ENCODE results near the gene PTPRU.

Gene PTPRU

DNA sequence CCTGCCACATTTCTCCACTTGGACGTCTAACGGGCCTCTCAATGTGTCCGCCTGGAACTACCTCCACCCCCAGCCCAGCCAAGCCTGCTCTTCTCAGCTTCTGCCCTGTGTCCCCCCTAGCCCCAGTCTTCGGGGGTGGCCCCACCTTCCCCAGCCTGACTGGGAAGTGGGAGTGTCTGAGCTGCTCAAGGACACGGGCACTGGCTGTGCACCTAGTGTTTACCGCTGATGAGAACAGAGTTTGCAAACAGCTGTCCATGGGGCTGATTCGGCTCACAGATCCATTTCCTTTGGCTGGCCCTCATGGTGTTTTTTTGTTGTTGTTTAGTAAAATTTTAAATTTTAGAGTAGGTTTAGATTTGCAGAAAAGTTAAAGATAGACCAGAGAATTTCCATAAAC is 121.1 kb downstream of the PTPRU start:
- no peak overlapping the region for H2AFZ ChIP-seq (ENCODE audit: low read depth, low read length, severe bottlenecking)
- H3K9me2 ChIP-seq (replicated peaks; ENCODE audit: insufficient read depth, low read length): no peaks in the 10 kb centered on the region
- no peak overlapping the region for H3K4me2 ChIP-seq (ENCODE audit: low read depth, low read length, poor library complexity, severe bottlenecking)

GRCh38 chr1:29358183-29358582 is 121.9 kb downstream of the PTPRU start:
- H3K9me2 ChIP-seq (replicated peaks; ENCODE audit: insufficient read depth, low read length): no peaks in the 10 kb centered on the region
- no peaks in the 10 kb centered on the region for H3F3A ChIP-seq (ENCODE audit: insufficient read depth)
- H3K9ac ChIP-seq (ENCODE audit: low read length): no peak overlapping the region
- H2AFZ ChIP-seq (ENCODE audit: low read depth, low read length, severe bottlenecking): no peak overlapping the region
- no peak overlapping the region for H3K27ac ChIP-seq (ENCODE audit: low read depth, low read length)
- H4K20me1 ChIP-seq (ENCODE audit: low read depth, low read length): no peaks in the 10 kb centered on the region
- H3K4me2 ChIP-seq (ENCODE audit: low read depth, low read length, poor library complexity, severe bottlenecking): no peak overlapping the region
- no peaks in the 10 kb centered on the region for H3K79me2 ChIP-seq (ENCODE audit: insufficient read depth, low read length)
- no peaks in the 10 kb centered on the region for H3K27me3 ChIP-seq (ENCODE audit: low read length)
- TF ChIP-seq, protein P1, sequence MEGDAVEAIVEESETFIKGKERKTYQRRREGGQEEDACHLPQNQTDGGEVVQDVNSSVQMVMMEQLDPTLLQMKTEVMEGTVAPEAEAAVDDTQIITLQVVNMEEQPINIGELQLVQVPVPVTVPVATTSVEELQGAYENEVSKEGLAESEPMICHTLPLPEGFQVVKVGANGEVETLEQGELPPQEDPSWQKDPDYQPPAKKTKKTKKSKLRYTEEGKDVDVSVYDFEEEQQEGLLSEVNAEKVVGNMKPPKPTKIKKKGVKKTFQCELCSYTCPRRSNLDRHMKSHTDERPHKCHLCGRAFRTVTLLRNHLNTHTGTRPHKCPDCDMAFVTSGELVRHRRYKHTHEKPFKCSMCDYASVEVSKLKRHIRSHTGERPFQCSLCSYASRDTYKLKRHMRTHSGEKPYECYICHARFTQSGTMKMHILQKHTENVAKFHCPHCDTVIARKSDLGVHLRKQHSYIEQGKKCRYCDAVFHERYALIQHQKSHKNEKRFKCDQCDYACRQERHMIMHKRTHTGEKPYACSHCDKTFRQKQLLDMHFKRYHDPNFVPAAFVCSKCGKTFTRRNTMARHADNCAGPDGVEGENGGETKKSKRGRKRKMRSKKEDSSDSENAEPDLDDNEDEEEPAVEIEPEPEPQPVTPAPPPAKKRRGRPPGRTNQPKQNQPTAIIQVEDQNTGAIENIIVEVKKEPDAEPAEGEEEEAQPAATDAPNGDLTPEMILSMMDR (IDR thresholded peaks at IDR 0.05; ENCODE audit: insufficient read depth, low read length, poor library complexity, severe bottlenecking): no peak
- no peak for TF ChIP-seq EZH2phosphoT487 (conservative IDR thresholded peaks at IDR 0.05; ENCODE audit: low read length)
- no peaks in the 10 kb centered on the region for H3K36me3 ChIP-seq (ENCODE audit: low read length)
- no peak overlapping the region for H3K4me3 ChIP-seq (ENCODE audit: insufficient read depth, low read length, poor library complexity, severe bottlenecking)
- H3K9me3 ChIP-seq (ENCODE audit: insufficient read depth, low read length): no peaks in the 10 kb centered on the region

More for the DNA sequence above, 121.1 kb downstream of the PTPRU start:
- no peaks in the 10 kb centered on the region for H3K27me3 ChIP-seq (ENCODE audit: low read length)
- H3F3A ChIP-seq (ENCODE audit: insufficient read depth): no peaks in the 10 kb centered on the region
- no peak overlapping the region for H3K9ac ChIP-seq (ENCODE audit: low read length)
- H3K4me3 ChIP-seq (ENCODE audit: insufficient read depth, low read length, poor library complexity, severe bottlenecking): no peak overlapping the region
- H3K79me2 ChIP-seq (ENCODE audit: insufficient read depth, low read length): no peaks in the 10 kb centered on the region
- no peaks in the 10 kb centered on the region for H3K36me3 ChIP-seq (ENCODE audit: low read length)
- H3K27ac ChIP-seq (ENCODE audit: low read depth, low read length): no peak overlapping the region
- H4K20me1 ChIP-seq (ENCODE audit: low read depth, low read length): no peaks in the 10 kb centered on the region
- no peaks in the 10 kb centered on the region for H3K9me3 ChIP-seq (ENCODE audit: insufficient read depth, low read length)
- TF ChIP-seq, protein P1 (IDR thresholded peaks at IDR 0.05; ENCODE audit: insufficient read depth, low read length, poor library complexity, severe bottlenecking): no peak
- no peak for TF ChIP-seq EZH2phosphoT487 (conservative IDR thresholded peaks at IDR 0.05; ENCODE audit: low read length)

GRCh38 chr1:29360768-29361167 is 124.4 kb downstream of the PTPRU start:
- H2AFZ ChIP-seq (ENCODE audit: low read depth, low read length, severe bottlenecking): no peak overlapping the region
- no peaks in the 10 kb centered on the region for H3K79me2 ChIP-seq (ENCODE audit: insufficient read depth, low read length)
- TF ChIP-seq EZH2phosphoT487 (conservative IDR thresholded peaks at IDR 0.05; ENCODE audit: low read length): no peak
- TF ChIP-seq, protein P1 (IDR thresholded peaks at IDR 0.05; ENCODE audit: insufficient read depth, low read length, poor library complexity, severe bottlenecking): no peak
- no peaks in the 10 kb centered on the region for H4K20me1 ChIP-seq (ENCODE audit: low read depth, low read length)
- no peaks in the 10 kb centered on the region for H3F3A ChIP-seq (ENCODE audit: insufficient read depth)
- no peaks in the 10 kb centered on the region for H3K27me3 ChIP-seq (ENCODE audit: low read length)
- no peak overlapping the region for H3K9ac ChIP-seq (ENCODE audit: low read length)
- H3K36me3 ChIP-seq (ENCODE audit: low read length): no peaks in the 10 kb centered on the region
- H3K9me2 ChIP-seq (replicated peaks; ENCODE audit: insufficient read depth, low read length): no peaks in the 10 kb centered on the region
- H3K4me3 ChIP-seq (ENCODE audit: insufficient read depth, low read length, poor library complexity, severe bottlenecking): no peak overlapping the region
- no peak overlapping the region for H3K4me2 ChIP-seq (ENCODE audit: low read depth, low read length, poor library complexity, severe bottlenecking)
- H3K9me3 ChIP-seq (ENCODE audit: insufficient read depth, low read length): no peaks in the 10 kb centered on the region
- H3K27ac ChIP-seq (ENCODE audit: low read depth, low read length): no peak overlapping the region
